Ovary (tissue), 3 donors: ENCODE results near the gene HEATR5A.

Experiments
- CTCF ChIP-seq, 3 donors: fragments of 450-650 bp in 2 of 3; fragments of 200-600 bp in 1 of 3; IDR thresholded peaks; one replicate each; pipeline versions ENCODE4 v1.5.1 to v1.8.0; 2016 to 2022; ENCODE audit warnings: antibody characterized with exemption in 3 of 3, mild to moderate bottlenecking in 1 of 3
- EP300 ChIP-seq: sonication (generic); formaldehyde crosslinking; IDR thresholded peaks from one replicate; pipeline ENCODE4 v1.6.1; 2017; ENCODE audit warnings: antibody characterized with exemption
- donor health status: DM: no; HTN: no; CAD: no.

- TF ChIP-seq EP300 (no peak), CTCF (IDR thresholded peaks at IDR 0.05) (no peak)
Measured at GRCh38 chr14:31457665-31458659, 37.6 kb upstream of the HEATR5A start.
